ENCODE measurements around the gene CFAP69. TPM values are rescaled to one million over a fixed set of nuclear protein-coding genes. Genes with fewer than 3 reads are reported as not detected.

The CFAP69 gene, protein sequence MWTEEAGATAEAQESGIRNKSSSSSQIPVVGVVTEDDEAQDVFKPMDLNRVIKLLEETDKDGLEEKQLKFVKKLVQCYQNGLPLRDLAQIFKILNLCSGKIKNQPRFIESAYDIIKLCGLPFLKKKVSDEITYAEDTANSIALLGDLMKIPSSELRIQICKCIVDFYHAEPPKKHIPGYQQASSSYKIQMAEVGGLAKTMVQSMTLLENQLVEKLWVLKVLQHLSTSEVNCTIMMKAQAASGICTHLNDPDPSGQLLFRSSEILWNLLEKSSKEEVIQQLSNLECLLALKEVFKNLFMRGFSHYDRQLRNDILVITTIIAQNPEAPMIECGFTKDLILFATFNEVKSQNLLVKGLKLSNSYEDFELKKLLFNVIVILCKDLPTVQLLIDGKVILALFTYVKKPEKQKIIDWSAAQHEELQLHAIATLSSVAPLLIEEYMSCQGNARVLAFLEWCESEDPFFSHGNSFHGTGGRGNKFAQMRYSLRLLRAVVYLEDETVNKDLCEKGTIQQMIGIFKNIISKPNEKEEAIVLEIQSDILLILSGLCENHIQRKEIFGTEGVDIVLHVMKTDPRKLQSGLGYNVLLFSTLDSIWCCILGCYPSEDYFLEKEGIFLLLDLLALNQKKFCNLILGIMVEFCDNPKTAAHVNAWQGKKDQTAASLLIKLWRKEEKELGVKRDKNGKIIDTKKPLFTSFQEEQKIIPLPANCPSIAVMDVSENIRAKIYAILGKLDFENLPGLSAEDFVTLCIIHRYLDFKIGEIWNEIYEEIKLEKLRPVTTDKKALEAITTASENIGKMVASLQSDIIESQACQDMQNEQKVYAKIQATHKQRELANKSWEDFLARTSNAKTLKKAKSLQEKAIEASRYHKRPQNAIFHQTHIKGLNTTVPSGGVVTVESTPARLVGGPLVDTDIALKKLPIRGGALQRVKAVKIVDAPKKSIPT
- total RNA-seq, result 1.8 and 4.1 TPM in 2 replicates

DNA sequence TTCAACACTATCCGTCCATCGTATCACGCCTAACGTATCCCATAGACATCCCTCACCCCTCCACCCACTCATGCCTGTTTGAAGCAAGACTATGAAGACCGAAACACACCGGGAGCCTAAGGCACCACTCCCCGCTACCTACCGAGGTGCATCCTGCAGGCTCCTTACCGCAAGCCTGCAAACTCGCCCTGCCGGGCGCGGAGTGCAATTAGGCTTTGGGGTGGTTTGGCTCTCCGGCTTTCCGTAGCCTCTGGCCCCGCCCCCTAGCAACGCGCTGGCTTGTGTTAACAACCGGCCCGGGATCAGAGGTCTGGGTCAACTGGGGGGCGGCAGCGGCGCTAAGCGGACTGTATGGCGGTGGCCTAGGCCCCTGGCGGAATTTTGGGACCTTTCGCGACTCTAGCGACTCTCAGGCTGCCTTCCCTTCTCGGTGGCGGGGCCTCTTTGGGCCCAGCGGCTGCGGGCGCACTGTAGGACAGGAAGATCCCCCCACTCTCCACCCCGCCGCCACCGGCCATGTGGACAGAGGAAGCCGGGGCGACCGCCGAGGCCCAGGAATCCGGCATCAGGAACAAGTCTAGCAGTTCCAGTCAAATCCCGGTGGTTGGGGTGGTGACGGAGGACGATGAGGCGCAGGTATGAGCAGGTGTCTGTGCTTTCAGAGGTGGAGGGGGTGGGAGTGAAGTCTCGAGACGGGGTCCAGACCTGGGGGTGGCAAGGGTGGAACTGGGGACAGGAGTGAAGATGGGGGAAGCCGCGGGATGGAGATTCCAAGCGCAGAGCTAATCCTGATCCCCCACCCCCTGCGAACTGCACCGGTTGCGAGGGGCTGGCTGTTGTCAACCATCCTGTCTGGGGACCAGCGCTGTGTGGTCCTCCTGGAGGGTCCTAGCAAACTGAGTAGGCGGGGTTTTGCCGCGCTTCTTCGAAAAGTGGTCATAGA, at the start of gene CFAP69:
TSS of gene CFAP69 (plus strand) at position 266 of the 943 bp plus-strand sequence. CDS start at position 517, 251 bp downstream.

DNA sequence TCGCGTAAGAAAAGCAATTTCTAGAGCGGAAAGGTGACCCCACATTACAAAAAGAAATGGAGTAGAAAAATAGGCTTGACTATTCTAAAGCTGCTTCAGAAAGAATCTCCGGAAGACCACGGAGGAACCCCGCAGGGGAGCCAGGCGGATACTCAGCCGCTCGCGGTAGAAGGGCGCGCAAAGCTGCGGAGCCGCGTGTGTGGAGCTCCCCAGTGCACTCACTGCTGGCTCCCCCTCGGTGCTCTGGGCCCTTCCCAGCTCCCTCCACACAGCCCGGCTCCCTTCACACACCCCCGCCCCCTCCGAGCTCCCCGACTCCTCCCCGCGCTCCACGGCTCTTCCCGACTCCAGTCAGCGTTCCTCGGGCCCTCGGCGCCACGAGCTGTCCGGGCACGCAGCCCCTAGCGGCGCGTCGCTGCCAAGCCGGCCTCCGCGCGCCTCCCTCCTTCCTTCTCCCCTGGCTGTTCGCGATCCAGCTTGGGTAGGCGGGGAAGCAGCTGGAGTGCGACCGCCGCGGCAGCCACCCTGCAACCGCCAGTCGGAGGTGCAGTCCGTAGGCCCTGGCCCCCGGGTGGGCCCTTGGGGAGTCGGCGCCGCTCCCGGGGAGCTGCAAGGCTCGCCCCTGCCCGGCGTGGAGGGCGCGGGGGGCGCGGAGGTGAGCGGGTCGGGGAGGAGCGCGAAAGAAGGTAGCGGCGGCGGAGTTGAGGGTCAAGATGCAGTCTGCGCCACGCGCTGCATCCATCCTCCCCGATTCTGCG, 33.4 kb upstream of the CFAP69 start, which contains the start of gene STEAP2:
TSS of gene STEAP2 (plus strand) at position 350 of the 758 bp plus-strand sequence. CDS start 13,343 bp downstream, outside the sequence.

DNA sequence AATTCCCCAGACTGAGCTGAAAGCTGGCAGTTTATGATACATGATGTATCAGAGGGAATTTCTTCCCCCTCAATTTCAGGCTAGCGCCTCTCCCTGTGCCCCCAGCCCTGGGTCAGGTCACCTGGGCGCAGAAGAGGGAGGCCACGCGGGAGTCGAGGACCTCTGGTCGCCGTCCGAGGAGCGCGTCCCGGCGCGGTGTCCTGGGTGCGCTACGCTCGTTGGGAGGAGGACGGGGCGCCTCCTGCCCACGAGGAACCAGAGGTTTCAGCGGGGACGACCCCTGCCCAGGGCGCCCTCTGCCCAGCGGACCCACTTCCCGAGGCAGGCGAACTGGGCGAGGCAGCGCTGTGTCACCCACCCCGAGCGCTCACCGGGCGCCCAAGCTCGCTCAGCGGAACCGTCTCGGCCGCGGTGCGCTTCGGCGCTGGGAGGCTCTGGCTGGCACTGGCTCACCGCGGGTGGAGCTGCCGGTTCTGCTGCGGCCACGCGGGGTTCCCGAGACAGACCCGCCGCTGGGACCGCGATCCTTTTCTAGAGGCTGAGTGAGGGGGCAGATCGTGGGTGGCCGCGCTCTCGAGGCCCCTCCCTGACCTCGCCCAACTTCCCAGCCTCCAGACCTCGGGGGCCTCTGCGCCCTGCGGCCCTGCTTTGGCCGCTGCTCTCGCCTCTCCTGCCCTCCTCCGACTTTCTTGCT, 76.0 kb downstream of the CFAP69 start, which contains the start of gene FAM237B:
TSS of gene FAM237B (minus strand) at position 504 of the 694 bp plus-strand sequence. CDS start 1,556 bp downstream, outside the sequence.

GRCh38 chr7:90346336-90347125, 101.6 kb downstream of the CFAP69 start, which contains the start of gene GTPBP10:
TSS of gene GTPBP10 (plus strand) at chr7:90346716. CDS start at chr7:90346742, 26 bp downstream.

Other genes starting within 250 kb of the CFAP69 start
- gene STEAP1, start 90.7 kb upstream of the CFAP69 start, total RNA-seq, result 29.4 and 72.7 TPM in 2 replicates
- gene STEAP2, start 33.4 kb upstream of the CFAP69 start, total RNA-seq, result 3.8 and 21.7 TPM in 2 replicates
- not detected in 2 replicates for gene FAM237B, start 76.1 kb downstream of the CFAP69 start, total RNA-seq
- gene GTPBP10, start 101.5 kb downstream of the CFAP69 start, total RNA-seq, result 11.4 and 16.4 TPM in 2 replicates
- gene CLDN12, start 158.3 kb downstream of the CFAP69 start, total RNA-seq, result 14.7 and 14.8 TPM in 2 replicates
- not detected in 2 replicates for gene PTTG1IP2, start 224.5 kb downstream of the CFAP69 start, total RNA-seq